LNCaP clone FGC (cell line): ENCODE results near the gene ANAPC2.
"Not testable (repeated sequence)": the region's sequence is repeated elsewhere in the genome, so short reads cannot be mapped to it uniquely, and the experiment has no call there.

Experiments
- DNase-seq: peaks from one replicate; pipeline ENCODE4 v3.0.0-alpha.2; 2011; ENCODE audit warnings: low read depth
- H3K4me3 ChIP-seq: 2 replicates; pipeline ENCODE4 v1.5.1; 2011; ENCODE audit warnings: mild to moderate bottlenecking, low read depth, low read length, control low read depth
- CTCF ChIP-seq: IDR thresholded peaks from 2 replicates; pipeline ENCODE4 v1.5.1; 2012; ENCODE audit warnings: mild to moderate bottlenecking; ENCODE audit not compliant: control insufficient read depth, insufficient read depth; ENCODE audit errors: extremely low read depth

Gene ANAPC2

GRCh38 chr9:137136261-137136880, 52.0 kb downstream of the ANAPC2 start:
- H3K4me3 ChIP-seq: no peak overlapping the region
- no peak for DNase-seq
- TF ChIP-seq CTCF: no peak

- not testable (repeated sequence) for DNase-seq, H3K4me3 ChIP-seq
Measured at GRCh38 chr9:137135154-137135553, 53.2 kb downstream of the ANAPC2 start.

GRCh38 chr9:137134191-137134590, 54.2 kb downstream of the ANAPC2 start:
- H3K4me3 ChIP-seq: no peak overlapping the region
- TF ChIP-seq CTCF: no peak
- no peak for DNase-seq

GRCh38 chr9:137130176-137130755, 58.1 kb downstream of the ANAPC2 start:
- peak overlapping the region; percentile 82 for H3K4me3 ChIP-seq

GRCh38 chr9:137129456-137130175, 58.7 kb downstream of the ANAPC2 start:
- peak; percentile 78 for DNase-seq
- H3K4me3 ChIP-seq: peak overlapping the region; percentile 82
- TF ChIP-seq CTCF: no peak

More at GRCh38 chr9:137130176-137130755, 58.1 kb downstream of the ANAPC2 start:
- no peak for DNase-seq
- TF ChIP-seq CTCF: no peak

- TF ChIP-seq CTCF: no peak
- no peak for DNase-seq
- H3K4me3 ChIP-seq: peak overlapping the region; percentile 82
Measured at GRCh38 chr9:137128862-137129455, 59.4 kb downstream of the ANAPC2 start.

- no peak for DNase-seq
- no peak for TF ChIP-seq CTCF
- H3K4me3 ChIP-seq: peak overlapping the region; percentile 82
Measured at GRCh38 chr9:137128158-137128861, 60.0 kb downstream of the ANAPC2 start.
